Adrenal gland (tissue), 12 donors: ENCODE results near the gene GCNT2. TPM values are rescaled to one million over a fixed set of nuclear protein-coding genes. Genes with fewer than 3 reads are reported as not detected.
"Not testable (repeated sequence)": the region's sequence is repeated elsewhere in the genome, so short reads cannot be mapped to it uniquely, and the experiment has no call there.

Experiments
- DNase-seq, 7 donors: peaks; one replicate each; pipeline ENCODE4 v3.0.0-alpha.2; 2019 to 2020
- H3K27ac ChIP-seq, 5 donors: fragments of 200-600 bp; sonication (generic) in 4 of 5; 1 replicate in 3 of 5; 2 replicates in 2 of 5; pipeline versions ENCODE4 v1.5.1 to v1.8.0; 2016 to 2020; ENCODE audit warnings: mild to moderate bottlenecking in 1 of 5
- H3K27me3 ChIP-seq: fragments of 200-600 bp; 2 replicates; pipeline ENCODE4 v1.8.0; 2021
- H3K36me3 ChIP-seq, 2 donors: fragments of 200-600 bp; replicated peaks in 1 of 2; 1 replicate in 1 of 2; 2 replicates in 1 of 2; pipeline versions ENCODE4 v1.5.1 to v1.8.0; 2018 to 2022
- H3K4me1 ChIP-seq, 2 donors: fragments of 200-600 bp; replicated peaks in 1 of 2; 1 replicate in 1 of 2; 2 replicates in 1 of 2; pipeline versions ENCODE4 v1.5.1 to v1.8.0; 2018 to 2021
- H3K4me3 ChIP-seq, 4 donors: fragments of 200-600 bp; sonication (generic) in 3 of 4; one replicate each; pipeline ENCODE4 v1.5.1; 2016 to 2018
- H3K9me3 ChIP-seq, 3 donors: fragments of 200-600 bp; sonication (generic) in 1 of 3; replicated peaks in 1 of 3; 1 replicate in 2 of 3; 2 replicates in 1 of 3; pipeline versions ENCODE4 v1.5.1 to v1.8.0; 2016 to 2021
- POLR2A ChIP-seq, 2 donors: fragments of 450-650 bp; IDR thresholded peaks; one replicate each; pipeline ENCODE4 v1.6.1; 2017; ENCODE audit warnings: antibody characterized with exemption in 2 of 2, mild to moderate bottlenecking in 2 of 2, moderate library complexity in 1 of 2
- WGBS, 4 donors: extraction: QIAGEN DNeasy Blood & Tissue Kit in 2 of 4; methylation state at CpG; one replicate each; pipeline versions ENCODE4 v1.1.5 to v1.1.7; 2013 to 2017; 5-methylcytosine and 5-hydroxymethylcytosine counted together
- intact Hi-C, 2 donors: fragments of 100-400 bp; cut with DNase I; formaldehyde crosslinking; loops; one replicate each; pipeline versions ENCODE4 v1.14.1 to v1.15.0; 2022 to 2023
- polyA plus RNA-seq, 3 donors: library from polyadenylated mRNA; stranded (reverse); fragments of 200-250 nt in 2 of 3; fragments of 350-450 nt in 1 of 3; fragmentation: Illumina TruSeq in 1 of 3; extraction: RNeasy Lipid Tissue Mini Kit (QIAGEN cat#74804) in 1 of 3; gene quantifications; one replicate each; pipeline ENCODE4 v1.2.3, GENCODE V29; 2013 to 2014
- total RNA-seq, 9 donors: library from RNA; depleted of rRNA in 4 of 9; stranded (reverse); fragments of >200 nt in 4 of 9; fragments of 120-200 nt in 1 of 9; fragmentation: NEBNext Ultra II Directional in 1 of 9; extraction: Animal tissue kit (Norgen Biotek cat#: 25700) in 1 of 9; gene quantifications; one replicate each; pipeline versions ENCODE4 v1.1.0 to v1.2.4, GENCODE V29; 2013 to 2023
- TF ChIP-seq, protein P1 (sequence below), 6 experiments: fragments of 450-650 bp in 4 of 6; fragments of 200-600 bp in 2 of 6; sonication (generic) in 1 of 6; IDR thresholded peaks; 1 replicate in 5 of 6; 2 replicates in 1 of 6; pipeline versions ENCODE4 v1.5.1 to v1.8.0; 2016 to 2021; ENCODE audit warnings: antibody characterized with exemption in 6 of 6, mild to moderate bottlenecking in 2 of 6, moderate library complexity in 1 of 6
- donor health status: healthy with polysubstance abuse.
- donor health status: Bipolar disorder and iron deficiency.
- donor health status: DM: yes; HTN: yes; CAD: no.
- donor health status: DM: no; HTN: no; CAD: no.
- donor health status: DM: no; HTN: no; CAD: no.
- donor health status: DM: yes; HTN: yes; CAD: no.

The GCNT2 gene
- total and polyA plus RNA-seq, 12 donors, result 0.27 to 4.0 (median 1.7) TPM

GRCh38 chr6:10485406-10485805, 35.7 kb upstream of the GCNT2 start:
- Histone ChIP-seq H3K36me3 (no peaks in the 10 kb centered on the region), H3K9me3 (no peaks in the 10 kb centered on the region), H3K27me3 (no peaks in the 10 kb centered on the region), H3K4me3 (no peak overlapping the region), H3K27ac (no peak overlapping the region), H3K4me1 (no peaks in the 10 kb centered on the region)
- no peak for DNase-seq
- TF ChIP-seq, protein P1, sequence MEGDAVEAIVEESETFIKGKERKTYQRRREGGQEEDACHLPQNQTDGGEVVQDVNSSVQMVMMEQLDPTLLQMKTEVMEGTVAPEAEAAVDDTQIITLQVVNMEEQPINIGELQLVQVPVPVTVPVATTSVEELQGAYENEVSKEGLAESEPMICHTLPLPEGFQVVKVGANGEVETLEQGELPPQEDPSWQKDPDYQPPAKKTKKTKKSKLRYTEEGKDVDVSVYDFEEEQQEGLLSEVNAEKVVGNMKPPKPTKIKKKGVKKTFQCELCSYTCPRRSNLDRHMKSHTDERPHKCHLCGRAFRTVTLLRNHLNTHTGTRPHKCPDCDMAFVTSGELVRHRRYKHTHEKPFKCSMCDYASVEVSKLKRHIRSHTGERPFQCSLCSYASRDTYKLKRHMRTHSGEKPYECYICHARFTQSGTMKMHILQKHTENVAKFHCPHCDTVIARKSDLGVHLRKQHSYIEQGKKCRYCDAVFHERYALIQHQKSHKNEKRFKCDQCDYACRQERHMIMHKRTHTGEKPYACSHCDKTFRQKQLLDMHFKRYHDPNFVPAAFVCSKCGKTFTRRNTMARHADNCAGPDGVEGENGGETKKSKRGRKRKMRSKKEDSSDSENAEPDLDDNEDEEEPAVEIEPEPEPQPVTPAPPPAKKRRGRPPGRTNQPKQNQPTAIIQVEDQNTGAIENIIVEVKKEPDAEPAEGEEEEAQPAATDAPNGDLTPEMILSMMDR (IDR thresholded peaks at IDR 0.05), result no peak
- TF ChIP-seq POLR2A (IDR thresholded peaks at IDR 0.05), result no peak
- intact Hi-C loops, result no loop called here
- 74 to 80% (median 78%) methylated on average over 7 of the region's 7 CpGs for WGBS, 4 donors

DNA sequence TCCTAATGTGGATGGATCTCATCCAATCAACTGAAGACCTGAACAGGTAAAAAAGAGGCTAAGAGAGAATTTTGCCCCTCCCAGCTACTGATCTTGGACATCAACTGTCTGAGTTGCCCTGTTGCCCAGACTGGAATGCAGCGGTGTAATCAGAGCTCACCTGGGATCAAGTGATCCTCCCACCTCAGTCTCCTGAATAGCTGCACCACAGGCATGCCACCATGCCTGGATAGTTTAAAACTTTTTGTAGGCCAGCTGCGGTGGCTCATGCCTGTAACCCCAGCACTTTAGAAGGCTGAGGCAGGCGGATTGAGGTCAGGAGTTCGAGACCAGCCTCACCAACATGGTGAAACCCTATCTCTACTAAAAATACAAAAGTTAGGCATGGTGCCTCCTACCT, 34.9 kb upstream of the GCNT2 start:
- no peaks in the 10 kb centered on the region for H3K36me3 ChIP-seq
- TF ChIP-seq, protein P1 (IDR thresholded peaks at IDR 0.05), result no peak
- no peak for TF ChIP-seq POLR2A (IDR thresholded peaks at IDR 0.05)
- H3K27ac ChIP-seq, result no peak overlapping the region
- H3K4me3 ChIP-seq, result no peak overlapping the region
- WGBS, 4 donors, result 60 to 86% (median 79%) methylated on average over 1 to 4 of the region's 4 CpGs
- no peaks in the 10 kb centered on the region for H3K9me3 ChIP-seq
- no peaks in the 10 kb centered on the region for H3K4me1 ChIP-seq
- no peaks in the 10 kb centered on the region for H3K27me3 ChIP-seq
- intact Hi-C loops, result no loop called here
- no peak for DNase-seq

GRCh38 chr6:10486944-10487588, 34.1 kb upstream of the GCNT2 start:
- DNase-seq, H3K27me3 ChIP-seq, H3K36me3 ChIP-seq, intact Hi-C loops, H3K4me3 ChIP-seq, H3K9me3 ChIP-seq, H3K4me1 ChIP-seq, H3K27ac ChIP-seq: not testable (repeated sequence)
- 72 to 79% (median 76%) methylated on average over 8 to 9 of the region's 9 CpGs for WGBS, 4 donors

GRCh38 chr6:10487668-10488327, 33.4 kb upstream of the GCNT2 start:
- WGBS, 4 donors, result 70 to 92% (median 86%) methylated on average over 32 to 44 of the region's 44 CpGs
- Histone ChIP-seq H3K36me3 (no peaks in the 10 kb centered on the region), H3K4me1 (no peaks in the 10 kb centered on the region), H3K9me3 (no peaks in the 10 kb centered on the region), H3K27ac (no peak overlapping the region), H3K4me3 (no peak overlapping the region), H3K27me3 (no peaks in the 10 kb centered on the region)
- peak in 1 of 7 donors; percentile 20 for DNase-seq
- TF ChIP-seq POLR2A (IDR thresholded peaks at IDR 0.05), result no peak
- TF ChIP-seq, protein P1 (IDR thresholded peaks at IDR 0.05), result no peak
- intact Hi-C loops, result no loop called here

DNA sequence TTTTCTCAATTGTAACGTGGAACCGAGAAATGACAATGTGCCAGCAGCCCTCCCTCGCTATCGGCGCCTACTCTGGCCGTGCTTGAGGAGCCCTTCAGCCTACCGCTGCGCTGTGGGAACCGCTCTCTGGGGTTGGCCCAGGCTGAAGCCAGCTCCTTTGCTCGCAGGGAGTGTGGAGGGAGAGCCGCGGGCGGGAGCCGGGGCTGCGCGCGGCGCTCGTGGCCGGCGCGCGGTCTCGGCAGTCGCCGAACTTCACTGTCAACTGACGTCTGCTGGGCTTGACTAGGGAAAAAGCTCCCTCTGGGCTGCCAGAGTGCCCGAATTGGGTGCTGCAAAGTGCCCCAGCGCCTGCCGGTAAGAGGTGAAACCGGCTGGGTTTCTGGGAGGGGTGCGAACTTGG, 29.7 kb upstream of the GCNT2 start:
- intact Hi-C loops, result no loop called here
- Histone ChIP-seq H3K36me3 (no peaks in the 10 kb centered on the region), H3K4me3 (no peak overlapping the region), H3K27me3 (no peaks in the 10 kb centered on the region), H3K9me3 (no peaks in the 10 kb centered on the region), H3K27ac (no peak overlapping the region), H3K4me1 (no peaks in the 10 kb centered on the region)
- peak in 1 of 7 donors; percentile 20 for DNase-seq
- TF ChIP-seq POLR2A (IDR thresholded peaks at IDR 0.05), result no peak
- TF ChIP-seq, protein P1 (IDR thresholded peaks at IDR 0.05), result no peak
- 93 to 96% (median 94%) methylated on average over 31 to 32 of the region's 32 CpGs for whole genome bisulfite sequencing, 4 donors

DNA sequence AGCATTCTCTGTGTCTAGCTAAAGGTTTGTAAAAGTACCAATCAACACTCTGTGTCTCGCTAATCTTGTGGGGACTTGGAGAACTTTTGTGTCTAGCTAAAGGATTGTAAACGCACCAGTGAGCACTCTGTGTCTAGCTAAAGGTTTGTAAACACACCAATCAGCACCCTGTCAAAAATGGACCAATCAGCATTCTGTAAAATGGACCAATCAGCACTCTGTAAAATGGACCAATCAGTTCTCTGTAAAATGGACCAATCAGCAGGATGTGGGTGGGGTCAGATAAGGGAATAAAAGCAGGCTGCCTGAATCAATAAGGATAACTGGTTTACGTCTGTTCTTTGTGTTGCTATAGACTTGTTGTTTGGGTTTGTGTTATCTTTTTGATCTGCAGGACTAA, 29.2 kb upstream of the GCNT2 start:
- H3K36me3 ChIP-seq, H3K9me3 ChIP-seq, H3K4me3 ChIP-seq, intact Hi-C loops, DNase-seq, H3K4me1 ChIP-seq, H3K27ac ChIP-seq, H3K27me3 ChIP-seq: not testable (repeated sequence)
- WGBS, 4 donors, result 81 to 88% (median 84%) methylated on average over 3 of the region's 3 CpGs
